LNCaP clone FGC (cell line): ENCODE data around the gene INCA1.
"Not testable (repeated sequence)": the region's sequence is repeated elsewhere in the genome, so short reads cannot be mapped to it uniquely, and the experiment has no call there.

Experiments used
- DNase-seq: peaks from one replicate; pipeline ENCODE4 v3.0.0-alpha.2; 2011; ENCODE audit warnings: low read depth
- H3K4me3 ChIP-seq: 2 replicates; pipeline ENCODE4 v1.5.1; 2011; ENCODE audit warnings: mild to moderate bottlenecking, low read depth, low read length, control low read depth
- TF ChIP-seq, protein P1 (sequence below): IDR thresholded peaks from 2 replicates; pipeline ENCODE4 v1.5.1; 2012; ENCODE audit warnings: mild to moderate bottlenecking; ENCODE audit not compliant: control insufficient read depth, insufficient read depth; ENCODE audit errors: extremely low read depth

The INCA1 gene

DNA sequence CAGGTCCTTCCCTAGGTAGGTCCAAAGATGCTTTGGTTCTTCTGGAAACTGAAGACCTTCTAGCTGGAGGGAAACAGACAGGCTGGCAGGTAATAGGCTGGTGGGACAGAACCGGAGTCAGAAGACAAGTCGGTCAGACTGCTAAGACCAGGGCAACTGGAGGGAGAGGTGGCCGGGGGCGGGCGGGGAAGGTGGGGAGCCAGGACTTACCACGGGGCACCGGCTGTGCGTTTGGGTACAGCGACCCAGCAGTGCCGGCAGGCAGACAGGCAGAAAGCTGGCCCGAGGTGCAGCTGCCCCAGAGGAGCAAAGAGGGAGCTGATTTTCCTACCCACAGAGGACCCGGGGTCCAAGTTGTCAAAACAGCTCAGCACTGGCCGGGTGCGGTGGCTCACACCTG is 37.3 kb upstream of the INCA1 start:
- DNase-seq: no peak
- TF ChIP-seq, protein P1, sequence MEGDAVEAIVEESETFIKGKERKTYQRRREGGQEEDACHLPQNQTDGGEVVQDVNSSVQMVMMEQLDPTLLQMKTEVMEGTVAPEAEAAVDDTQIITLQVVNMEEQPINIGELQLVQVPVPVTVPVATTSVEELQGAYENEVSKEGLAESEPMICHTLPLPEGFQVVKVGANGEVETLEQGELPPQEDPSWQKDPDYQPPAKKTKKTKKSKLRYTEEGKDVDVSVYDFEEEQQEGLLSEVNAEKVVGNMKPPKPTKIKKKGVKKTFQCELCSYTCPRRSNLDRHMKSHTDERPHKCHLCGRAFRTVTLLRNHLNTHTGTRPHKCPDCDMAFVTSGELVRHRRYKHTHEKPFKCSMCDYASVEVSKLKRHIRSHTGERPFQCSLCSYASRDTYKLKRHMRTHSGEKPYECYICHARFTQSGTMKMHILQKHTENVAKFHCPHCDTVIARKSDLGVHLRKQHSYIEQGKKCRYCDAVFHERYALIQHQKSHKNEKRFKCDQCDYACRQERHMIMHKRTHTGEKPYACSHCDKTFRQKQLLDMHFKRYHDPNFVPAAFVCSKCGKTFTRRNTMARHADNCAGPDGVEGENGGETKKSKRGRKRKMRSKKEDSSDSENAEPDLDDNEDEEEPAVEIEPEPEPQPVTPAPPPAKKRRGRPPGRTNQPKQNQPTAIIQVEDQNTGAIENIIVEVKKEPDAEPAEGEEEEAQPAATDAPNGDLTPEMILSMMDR: no peak
- no peak overlapping the region for H3K4me3 ChIP-seq

DNA sequence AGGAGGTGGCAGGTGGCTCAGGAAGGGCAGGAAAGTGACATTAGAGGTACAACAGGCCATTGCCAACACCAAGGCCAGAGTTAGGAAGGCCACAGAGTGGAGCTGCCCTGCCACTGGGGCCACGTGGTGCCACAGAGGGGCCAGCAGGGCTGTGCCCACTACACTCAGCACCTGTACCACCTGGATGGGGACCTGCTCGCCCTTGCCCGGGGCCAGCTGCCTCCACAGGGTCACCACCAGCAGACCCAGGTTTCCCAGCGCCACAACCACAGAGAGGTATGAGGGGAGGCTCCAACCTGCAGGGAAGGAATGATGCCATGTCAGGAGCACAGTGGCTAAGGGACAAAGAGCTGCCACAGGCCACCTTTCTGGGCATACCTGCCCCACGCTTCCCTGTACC is 36.7 kb upstream of the INCA1 start:
- H3K4me3 ChIP-seq: no peak overlapping the region
- DNase-seq: no peak
- TF ChIP-seq, protein P1: no peak

DNA sequence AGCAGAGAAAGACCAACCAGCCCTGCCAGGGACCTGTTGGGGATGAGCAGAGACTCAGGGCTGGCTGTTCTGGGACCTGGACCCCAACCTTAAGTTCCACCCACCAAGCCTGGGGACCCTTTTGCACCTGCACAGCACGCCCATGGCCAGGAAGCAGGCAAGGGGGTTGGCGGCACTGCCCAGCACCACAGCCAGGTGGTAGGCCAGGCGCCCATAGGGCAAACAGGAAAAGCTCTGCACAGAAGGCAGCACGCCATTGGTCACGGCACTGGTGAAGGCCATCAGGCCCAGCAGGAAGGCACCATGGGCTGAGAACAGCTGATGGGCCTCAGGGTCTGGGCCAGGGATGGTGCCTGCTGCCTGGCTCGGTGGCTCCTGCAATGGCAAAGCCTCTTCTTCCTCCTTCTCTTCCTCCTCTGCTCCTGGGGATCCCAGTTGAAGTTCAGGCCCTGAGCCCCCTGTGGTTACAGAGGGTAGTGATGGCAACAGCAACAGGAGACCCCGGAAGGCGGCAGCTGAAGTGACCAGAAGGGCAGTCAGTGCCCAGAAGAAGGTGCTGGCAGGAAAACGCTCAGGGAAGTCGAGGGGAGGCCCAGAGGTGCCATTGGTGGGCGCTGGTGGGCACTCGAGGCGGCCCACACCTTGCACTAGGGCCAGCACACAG is 36.2 kb upstream of the INCA1 start:
- H3K4me3 ChIP-seq: no peak overlapping the region
- TF ChIP-seq, protein P1: no peak
- no peak for DNase-seq

DNA sequence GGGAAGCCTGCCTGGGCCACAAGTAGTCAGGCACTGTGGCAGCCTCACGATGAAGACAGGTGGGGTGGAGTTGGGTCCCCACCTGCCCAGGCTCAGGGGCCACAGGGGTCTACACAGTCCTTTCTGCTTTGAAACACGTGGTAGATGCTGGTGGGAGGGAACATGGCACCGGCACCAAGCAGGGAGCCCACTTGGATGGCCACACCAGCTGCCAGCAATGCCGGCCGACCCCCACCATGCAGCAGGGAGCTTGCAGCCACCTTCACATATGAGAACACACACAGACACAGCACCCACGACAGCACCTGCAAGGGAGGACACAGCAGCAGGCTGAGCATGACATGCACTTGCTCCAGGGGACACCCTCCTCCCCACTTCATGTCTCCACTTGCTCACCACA is 35.5 kb upstream of the INCA1 start:
- no peak for DNase-seq
- H3K4me3 ChIP-seq: no peak overlapping the region
- TF ChIP-seq, protein P1: no peak

DNA sequence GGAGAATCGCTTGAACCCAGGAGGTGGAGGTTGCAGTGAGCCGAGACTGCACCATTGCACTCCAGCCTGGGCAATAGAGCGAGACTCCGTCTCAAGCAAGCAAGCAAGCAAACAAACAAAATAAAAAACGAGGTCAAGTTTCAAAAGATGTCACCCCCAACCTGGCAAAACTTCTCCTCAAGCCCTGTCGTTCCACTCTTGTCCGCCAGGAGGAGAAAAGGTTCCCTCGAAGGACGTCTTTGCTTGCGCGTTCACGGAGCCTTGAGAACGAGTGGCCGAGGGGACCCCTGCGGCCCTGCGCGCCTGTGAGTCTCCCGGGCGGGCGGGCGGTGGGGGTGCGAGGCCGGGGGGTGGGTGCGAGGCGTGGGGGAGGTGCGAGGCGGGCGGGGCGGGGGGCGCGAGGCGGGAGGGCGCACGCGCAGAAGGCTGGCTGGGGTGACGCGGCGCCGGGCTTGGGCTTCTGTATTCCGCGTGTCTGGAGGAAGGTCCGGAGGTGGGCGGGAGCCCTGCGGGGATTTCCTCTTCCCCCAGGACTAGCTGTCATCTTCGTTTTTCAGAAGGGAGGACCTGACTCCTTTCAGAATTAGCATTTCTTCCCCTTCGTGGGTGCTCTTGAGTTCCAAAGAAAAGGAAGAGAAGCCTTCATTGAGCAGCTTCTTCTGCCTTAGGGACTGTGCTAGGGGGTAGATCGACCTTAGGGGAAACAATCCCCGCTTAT is 34.2 kb upstream of the INCA1 start:
- peak; percentile 45 for DNase-seq
- peak overlapping the region; percentile 35 for H3K4me3 ChIP-seq
- TF ChIP-seq, protein P1: peak; percentile 67

DNA sequence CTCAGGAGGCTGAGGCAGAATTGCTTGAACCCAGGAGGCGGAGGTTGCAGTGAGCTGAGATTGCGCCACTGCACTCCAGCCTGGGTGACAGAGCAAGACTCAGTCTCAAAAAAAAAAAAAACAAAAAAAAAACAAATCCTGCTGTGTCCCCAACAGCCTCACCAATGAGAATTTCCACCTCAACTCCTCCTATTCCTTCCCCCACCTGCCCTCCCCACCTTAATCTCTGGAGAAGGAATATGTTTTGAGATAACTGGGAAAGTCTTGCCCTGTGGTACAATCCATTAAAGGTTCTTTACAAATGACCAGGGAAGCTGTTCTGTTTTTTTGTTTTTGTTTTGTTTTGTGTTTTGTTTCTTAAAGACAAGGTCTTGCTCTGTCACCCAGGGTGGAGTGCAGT is 32.8 kb upstream of the INCA1 start:
- H3K4me3 ChIP-seq, DNase-seq: not testable (repeated sequence)

DNA sequence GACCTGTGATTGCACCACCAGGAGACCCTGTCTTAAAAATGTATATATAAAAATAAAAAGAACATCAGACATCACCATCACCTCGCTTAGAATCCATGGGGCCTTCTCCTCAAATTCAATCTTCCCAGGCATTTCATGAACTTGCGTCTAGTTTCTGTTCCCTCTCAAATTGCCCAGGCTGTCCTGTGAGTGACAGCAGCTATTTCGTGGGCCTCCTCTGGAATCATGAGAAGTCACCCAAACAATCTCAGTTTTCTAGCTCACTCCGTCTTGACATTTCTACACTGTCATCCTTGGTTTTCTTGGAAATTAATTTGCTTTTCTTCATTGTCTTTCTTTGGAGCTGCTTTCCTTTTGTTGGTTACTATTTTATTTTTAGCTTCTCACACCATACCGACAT is 30.6 kb upstream of the INCA1 start:
- H3K4me3 ChIP-seq: no peak overlapping the region
- TF ChIP-seq, protein P1: no peak
- no peak for DNase-seq
